ENCODE data around the gene ZBTB17. TPM values are rescaled to one million over a fixed set of nuclear protein-coding genes. Genes with fewer than 3 reads are reported as not detected.

Gene ZBTB17
- total RNA-seq, 1 experiment from 2014 or later = 41.6 TPM

GRCh38 chr1:15992187-15992553 is 16.3 kb upstream of the ZBTB17 start:
- ATAC-seq = no peak
- in situ Hi-C loops (cut with HindIII; ENCODE audit: low pct_unique_long_range_greater_than_20kb, low sequenced_read_pairs) = no loop called here
- no peak for DNase-seq (ENCODE audit: low read depth, low spot score)
- POLR2A ChIA-PET = no interaction called here
- Histone ChIP-seq H3K27ac (ENCODE audit: low read length) (no peak overlapping the region), H3K4me3 (ENCODE audit: low read depth in 2 of 2, low read length in 2 of 2) (no peak overlapping the region), H3K27me3 (ENCODE audit: control insufficient read depth, insufficient read depth, low read length) (no peaks in the 10 kb centered on the region), H3K9me3 (ENCODE audit: control insufficient read depth, insufficient read depth, low read depth, low read length) (no peaks in the 10 kb centered on the region), H3K4me1 (ENCODE audit: control insufficient read depth, insufficient read depth, low read length) (no peaks in the 10 kb centered on the region), H3K36me3 (ENCODE audit: control insufficient read depth, insufficient read depth, low read length) (no peaks in the 10 kb centered on the region)
- CTCF ChIA-PET = no interaction called here
- BruUV-seq (replicated peaks) = no TSS peak
- no peak for TF ChIP-seq TCF7L2 (IDR thresholded peaks at IDR 0.05; ENCODE audit: low read depth, low read length)
- no peak for TF ChIP-seq SIN3A (IDR thresholded peaks at IDR 0.05; ENCODE audit: borderline replicate concordance, insufficient read depth, low read depth, low read length)
- no peak for TF ChIP-seq POLR2AphosphoS5 (IDR thresholded peaks at IDR 0.05; ENCODE audit: low read depth, low read length)
- no peak for TF ChIP-seq CTCF (IDR thresholded peaks at IDR 0.05)
- intact Hi-C loops (cut with micrococcal nuclease; ENCODE audit: unreplicated experiment) = loop anchor here (10.0 kb wide), 1 partner anchor 197 kb away; no protein-coding TSS in a partner anchor

GRCh38 chr1:15991427-15992186 is 15.7 kb upstream of the ZBTB17 start:
- ATAC-seq = no peak
- Histone ChIP-seq H3K9me3 (ENCODE audit: control insufficient read depth, insufficient read depth, low read depth, low read length) (no peaks in the 10 kb centered on the region), H3K4me3 (ENCODE audit: low read depth in 2 of 2, low read length in 2 of 2) (no peak overlapping the region), H3K4me1 (ENCODE audit: control insufficient read depth, insufficient read depth, low read length) (no peaks in the 10 kb centered on the region), H3K27me3 (ENCODE audit: control insufficient read depth, insufficient read depth, low read length) (no peaks in the 10 kb centered on the region), H3K36me3 (ENCODE audit: control insufficient read depth, insufficient read depth, low read length) (no peaks in the 10 kb centered on the region), H3K27ac (ENCODE audit: low read length) (no peak overlapping the region)
- BruUV-seq (replicated peaks) = no TSS peak
- no peak for DNase-seq (ENCODE audit: low read depth, low spot score)
- TF ChIP-seq POLR2AphosphoS5 (IDR thresholded peaks at IDR 0.05; ENCODE audit: low read depth, low read length) (no peak), TCF7L2 (IDR thresholded peaks at IDR 0.05; ENCODE audit: low read depth, low read length) (no peak), CTCF (IDR thresholded peaks at IDR 0.05) (no peak), SIN3A (IDR thresholded peaks at IDR 0.05; ENCODE audit: borderline replicate concordance, insufficient read depth, low read depth, low read length) (no peak), REST (IDR thresholded peaks at IDR 0.05; ENCODE audit: insufficient read depth in 1 of 2, low read depth in 2 of 2, low read length in 1 of 2) (no peak)
- in situ Hi-C loops (cut with HindIII; ENCODE audit: low pct_unique_long_range_greater_than_20kb, low sequenced_read_pairs) (no loop called here), intact Hi-C loops (cut with micrococcal nuclease; ENCODE audit: unreplicated experiment) (loop anchor here (10.0 kb wide), 1 partner anchor 197 kb away; no protein-coding TSS in a partner anchor)
- ChIA-PET POLR2A (no interaction called here), CTCF (no interaction called here)

All from Panc1 (cell line).